ENCODE data around the gene UBE2E3.

UBE2E3 gene

GRCh38 chr2:181070836-181071200, 90.4 kb downstream of the UBE2E3 start:
- Histone ChIP-seq H3K4me1 (peaks cover 0 to 7% (median 0%) of the 10 kb centered on the region in 4 donors), H3K9me3 (no peaks in the 10 kb centered on the region), H3K27ac (no peak overlapping the region), H3K4me3 (no peak overlapping the region), H3K36me3 (no peaks in the 10 kb centered on the region), H3K27me3 (no peaks in the 10 kb centered on the region)
- no peak for DNase-seq
- TF ChIP-seq CTCF (IDR thresholded peaks at IDR 0.05) = no peak
- intact Hi-C loops (cut with DNase I; ENCODE audit: low total_unique reads) = no loop called here

- no peak for DNase-seq
- H3K27ac ChIP-seq = no peak overlapping the region
- no peak for TF ChIP-seq CTCF (IDR thresholded peaks at IDR 0.05)
- peaks cover 0 to 7% (median 0%) of the 10 kb centered on the region in 4 donors for H3K4me1 ChIP-seq
- intact Hi-C loops (cut with DNase I; ENCODE audit: low total_unique reads) = no loop called here
- H3K36me3 ChIP-seq = no peaks in the 10 kb centered on the region
- no peaks in the 10 kb centered on the region for H3K27me3 ChIP-seq
- H3K4me3 ChIP-seq = no peak overlapping the region
- no peaks in the 10 kb centered on the region for H3K9me3 ChIP-seq
Measured at GRCh38 chr2:181072486-181073235, 92.3 kb downstream of the UBE2E3 start.

GRCh38 chr2:181073896-181074295, 93.5 kb downstream of the UBE2E3 start:
- Histone ChIP-seq H3K9me3 (no peaks in the 10 kb centered on the region), H3K27me3 (no peaks in the 10 kb centered on the region), H3K27ac (no peak overlapping the region), H3K4me3 (no peak overlapping the region), H3K4me1 (peaks cover 0 to 7% (median 0%) of the 10 kb centered on the region in 4 donors), H3K36me3 (no peaks in the 10 kb centered on the region)
- no peak for TF ChIP-seq CTCF (IDR thresholded peaks at IDR 0.05)
- intact Hi-C loops (cut with DNase I; ENCODE audit: low total_unique reads) = no loop called here
- no peak for DNase-seq

GRCh38 chr2:181074457-181074856, 94.1 kb downstream of the UBE2E3 start:
- H3K4me1 ChIP-seq = peaks cover 0 to 7% (median 0%) of the 10 kb centered on the region in 4 donors
- no peaks in the 10 kb centered on the region for H3K9me3 ChIP-seq
- H3K27me3 ChIP-seq = no peaks in the 10 kb centered on the region
- intact Hi-C loops (cut with DNase I; ENCODE audit: low total_unique reads) = no loop called here
- no peaks in the 10 kb centered on the region for H3K36me3 ChIP-seq
- no peak for DNase-seq
- no peak overlapping the region for H3K4me3 ChIP-seq
- no peak for TF ChIP-seq CTCF (IDR thresholded peaks at IDR 0.05)
- no peak overlapping the region for H3K27ac ChIP-seq

- no peak for TF ChIP-seq CTCF (IDR thresholded peaks at IDR 0.05)
- H3K27ac ChIP-seq = no peak overlapping the region
- no peak overlapping the region for H3K4me3 ChIP-seq
- H3K27me3 ChIP-seq = no peaks in the 10 kb centered on the region
- H3K36me3 ChIP-seq = no peaks in the 10 kb centered on the region
- no peaks in the 10 kb centered on the region for H3K4me1 ChIP-seq
- intact Hi-C loops (cut with DNase I; ENCODE audit: low total_unique reads) = no loop called here
- no peak for DNase-seq
- H3K9me3 ChIP-seq = no peaks in the 10 kb centered on the region
Measured at GRCh38 chr2:181076658-181077057, 96.3 kb downstream of the UBE2E3 start.

All from tibial artery (tissue), 4 donors.